ENCODE results near the gene CLEC4E. TPM values are rescaled to one million over a fixed set of nuclear protein-coding genes. Genes with fewer than 3 reads are reported as not detected.

CLEC4E gene
- total RNA-seq, 2 experiments from 2014 or later, result not detected

DNA sequence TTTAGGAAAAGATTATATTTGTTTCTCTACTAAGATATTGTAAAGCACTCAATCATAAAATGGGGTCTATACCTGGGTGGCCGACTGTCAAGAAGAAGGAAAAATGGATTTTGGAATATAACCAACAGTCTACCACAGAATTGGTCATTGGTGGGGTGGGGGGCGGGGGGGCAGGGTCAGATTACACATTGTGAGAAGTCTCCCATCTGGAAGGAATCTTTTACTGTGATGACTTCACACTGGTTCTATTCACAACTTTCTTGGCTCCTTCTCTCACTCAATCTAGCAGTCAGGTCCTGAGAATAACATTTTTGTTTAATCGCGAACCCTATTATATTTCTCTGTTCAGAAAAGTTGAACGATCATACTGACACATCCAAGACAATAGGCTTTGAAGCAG, 8.7 kb upstream of the CLEC4E start:
- Histone ChIP-seq H3K27ac (ENCODE audit: low read depth in 1 of 2, low read length in 2 of 2) (no peak overlapping the region), H3K27me3 (ENCODE audit: control insufficient read depth in 1 of 2, insufficient read depth in 2 of 2, low read length in 2 of 2) (no peaks in the 10 kb centered on the region), H3K4me1 (ENCODE audit: insufficient read depth, low read length) (no peaks in the 10 kb centered on the region), H3K4me3 (ENCODE audit: low read length) (no peak overlapping the region), H3K9me3 (ENCODE audit: control insufficient read depth in 1 of 2, insufficient read depth in 1 of 2, low read length in 2 of 2) (no peaks in the 10 kb centered on the region), H3K36me3 (ENCODE audit: insufficient read depth, low read length) (no peaks in the 10 kb centered on the region)
- Mint-ChIP-seq H3K4me3 (no peak overlapping the region), H3K27ac (no peak overlapping the region), H3K9me3 (no peaks in the 10 kb centered on the region), H3K4me1 (ENCODE audit: low read depth) (peaks cover 3% of the 10 kb centered on the region), H3K36me3 (ENCODE audit: low read depth) (no peaks in the 10 kb centered on the region), H3K27me3 (peaks cover 9% of the 10 kb centered on the region)
- no peak for DNase-seq
- ChIA-PET POLR2A (no interaction called here), CTCF (interaction anchor here (0.9 kb wide), 1 partner anchor 346 kb away, joined by 3 read pairs; no protein-coding TSS in a partner anchor)
- intact Hi-C loops (cut with DNase I, micrococcal nuclease), result loop anchor here in 1 of 2 experiments (5.0 to 10.0 kb wide), 3 partner anchors 58 to 498 kb away; no protein-coding TSS in a partner anchor
- ATAC-seq (ENCODE audit: poor library complexity), result no peak
- TF ChIP-seq, protein P1, sequence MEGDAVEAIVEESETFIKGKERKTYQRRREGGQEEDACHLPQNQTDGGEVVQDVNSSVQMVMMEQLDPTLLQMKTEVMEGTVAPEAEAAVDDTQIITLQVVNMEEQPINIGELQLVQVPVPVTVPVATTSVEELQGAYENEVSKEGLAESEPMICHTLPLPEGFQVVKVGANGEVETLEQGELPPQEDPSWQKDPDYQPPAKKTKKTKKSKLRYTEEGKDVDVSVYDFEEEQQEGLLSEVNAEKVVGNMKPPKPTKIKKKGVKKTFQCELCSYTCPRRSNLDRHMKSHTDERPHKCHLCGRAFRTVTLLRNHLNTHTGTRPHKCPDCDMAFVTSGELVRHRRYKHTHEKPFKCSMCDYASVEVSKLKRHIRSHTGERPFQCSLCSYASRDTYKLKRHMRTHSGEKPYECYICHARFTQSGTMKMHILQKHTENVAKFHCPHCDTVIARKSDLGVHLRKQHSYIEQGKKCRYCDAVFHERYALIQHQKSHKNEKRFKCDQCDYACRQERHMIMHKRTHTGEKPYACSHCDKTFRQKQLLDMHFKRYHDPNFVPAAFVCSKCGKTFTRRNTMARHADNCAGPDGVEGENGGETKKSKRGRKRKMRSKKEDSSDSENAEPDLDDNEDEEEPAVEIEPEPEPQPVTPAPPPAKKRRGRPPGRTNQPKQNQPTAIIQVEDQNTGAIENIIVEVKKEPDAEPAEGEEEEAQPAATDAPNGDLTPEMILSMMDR (IDR thresholded peaks at IDR 0.05), result no peak

DNA sequence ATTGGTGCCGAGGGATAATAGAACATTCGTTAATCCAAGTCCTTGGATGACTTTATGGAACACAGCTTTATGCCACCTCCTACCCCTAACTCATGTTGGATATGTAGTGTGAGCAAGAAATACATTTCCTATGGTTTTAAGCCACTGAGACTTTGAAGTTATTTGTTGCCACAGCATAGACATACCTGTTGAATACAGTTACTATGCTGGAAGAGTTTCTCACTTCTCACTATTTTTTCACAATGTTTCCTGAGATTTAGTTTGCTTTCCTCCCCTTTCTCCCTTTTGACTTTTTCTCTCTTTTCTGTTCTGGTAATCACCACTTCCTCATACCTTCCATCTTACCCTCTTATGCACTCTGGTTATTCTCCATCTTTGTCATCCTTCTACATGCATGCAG, 7.5 kb upstream of the CLEC4E start:
- no peaks in the 10 kb centered on the region for H3K9me3 ChIP-seq (ENCODE audit: control insufficient read depth in 1 of 2, insufficient read depth in 1 of 2, low read length in 2 of 2)
- Mint-ChIP-seq H3K27ac (no peak overlapping the region), H3K9me3 (no peaks in the 10 kb centered on the region), H3K4me1 (ENCODE audit: low read depth) (peaks cover 6% of the 10 kb centered on the region), H3K36me3 (ENCODE audit: low read depth) (no peaks in the 10 kb centered on the region), H3K4me3 (no peak overlapping the region), H3K27me3 (peaks cover 19% of the 10 kb centered on the region)
- no peaks in the 10 kb centered on the region for H3K27me3 ChIP-seq (ENCODE audit: control insufficient read depth in 1 of 2, insufficient read depth in 2 of 2, low read length in 2 of 2)
- ChIA-PET POLR2A (interaction anchor here (0.7 kb wide), 1 partner anchor 81 kb away, joined by 3 read pairs; no protein-coding TSS in a partner anchor), CTCF (no interaction called here)
- no peak overlapping the region for H3K4me3 ChIP-seq (ENCODE audit: low read length)
- intact Hi-C loops (cut with DNase I, micrococcal nuclease), result loop anchor here in 1 of 2 experiments (5.0 to 10.0 kb wide), 3 partner anchors 59 to 499 kb away; no protein-coding TSS in a partner anchor
- DNase-seq, result no peak
- H3K4me1 ChIP-seq (ENCODE audit: insufficient read depth, low read length), result no peaks in the 10 kb centered on the region
- no peak for ATAC-seq (ENCODE audit: poor library complexity)
- H3K27ac ChIP-seq (ENCODE audit: low read depth in 1 of 2, low read length in 2 of 2), result no peak overlapping the region
- TF ChIP-seq, protein P1 (IDR thresholded peaks at IDR 0.05), result no peak
- no peaks in the 10 kb centered on the region for H3K36me3 ChIP-seq (ENCODE audit: insufficient read depth, low read length)

DNA sequence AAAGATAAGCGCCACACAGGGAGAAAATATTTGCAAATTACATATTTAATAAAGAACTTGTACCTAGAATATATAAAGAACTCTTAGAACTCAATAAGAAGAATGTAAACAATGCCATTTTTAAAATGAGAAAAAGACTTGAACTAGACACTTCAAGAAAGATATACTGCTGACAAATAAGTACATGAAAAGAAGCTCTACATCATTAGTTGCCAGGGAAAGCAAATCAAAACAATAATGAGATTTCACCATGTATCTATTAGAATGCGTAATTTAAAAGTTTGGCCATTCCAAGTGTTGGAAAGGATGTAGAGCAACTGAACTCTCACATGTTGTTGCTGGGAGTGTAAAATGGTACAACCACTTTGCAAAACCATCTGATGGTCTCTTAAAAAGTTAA, 6.9 kb upstream of the CLEC4E start:
- Mint-ChIP-seq H3K4me3 (no peak overlapping the region), H3K9me3 (no peaks in the 10 kb centered on the region), H3K27me3 (peaks cover 19% of the 10 kb centered on the region), H3K4me1 (ENCODE audit: low read depth) (peaks cover 6% of the 10 kb centered on the region), H3K36me3 (ENCODE audit: low read depth) (no peaks in the 10 kb centered on the region), H3K27ac (no peak overlapping the region)
- Histone ChIP-seq H3K4me1 (ENCODE audit: insufficient read depth, low read length) (no peaks in the 10 kb centered on the region), H3K27ac (ENCODE audit: low read depth in 1 of 2, low read length in 2 of 2) (no peak overlapping the region), H3K36me3 (ENCODE audit: insufficient read depth, low read length) (no peaks in the 10 kb centered on the region), H3K9me3 (ENCODE audit: control insufficient read depth in 1 of 2, insufficient read depth in 1 of 2, low read length in 2 of 2) (no peaks in the 10 kb centered on the region), H3K4me3 (ENCODE audit: low read length) (no peak overlapping the region), H3K27me3 (ENCODE audit: control insufficient read depth in 1 of 2, insufficient read depth in 2 of 2, low read length in 2 of 2) (no peaks in the 10 kb centered on the region)
- ChIA-PET CTCF (no interaction called here), POLR2A (no interaction called here)
- intact Hi-C loops (cut with DNase I, micrococcal nuclease), result loop anchor here in 1 of 2 experiments (5.0 to 10.0 kb wide), 3 partner anchors 60 to 500 kb away; no protein-coding TSS in a partner anchor
- TF ChIP-seq, protein P1 (IDR thresholded peaks at IDR 0.05), result no peak
- DNase-seq (no peak), ATAC-seq (ENCODE audit: poor library complexity) (no peak)

Data from CD4-positive, alpha-beta T cell (primary cell).